Mammary epithelial cell (primary cell): Measurements from ENCODE around the gene POLD3.

Experiments
- CTCF ChIP-seq, 2 donors: IDR thresholded peaks in 1 of 2; conservative IDR thresholded peaks in 1 of 2; 2 replicates each; pipeline ENCODE4 v1.5.1; 2011 to 2012; ENCODE audit warnings: inconsistent platforms in 2 of 2, low read length in 2 of 2, mild to moderate bottlenecking in 2 of 2, control low read depth in 1 of 2, low read depth in 1 of 2; ENCODE audit not compliant: insufficient read depth in 1 of 2; ENCODE audit errors: extremely low read depth in 1 of 2
- EZH2 ChIP-seq: IDR thresholded peaks from 2 replicates; pipeline ENCODE4 v1.6.1; 2012; ENCODE audit warnings: low read length, inconsistent platforms, borderline replicate concordance

- TF ChIP-seq CTCF (conservative IDR thresholded peaks at IDR 0.05 in 1 of 2, IDR thresholded peaks at IDR 0.05 in 1 of 2; ENCODE audit: extremely low read depth in 1 of 2, insufficient read depth in 1 of 2, low read depth in 1 of 2, low read length in 2 of 2): no peak
- TF ChIP-seq EZH2: no peak
These were observed 20.5 kb downstream of the POLD3 start for GRCh38 chr11:74612877-74613276.
